Stimulated activated CD4-positive, alpha-beta T cell treated with anti-CD3 and anti-CD28 coated beads, Interleukin-15, amount 100 ng/mL, for 24 hours (primary cell): ENCODE data around the gene CA5B.
"Not testable (repeated sequence)": the region's sequence is repeated elsewhere in the genome, so short reads cannot be mapped to it uniquely, and the experiment has no call there.

Experiments used
- DNase-seq: peaks from one replicate; pipeline ENCODE4 v3.0.0-alpha.2; 2020

CA5B gene

DNA sequence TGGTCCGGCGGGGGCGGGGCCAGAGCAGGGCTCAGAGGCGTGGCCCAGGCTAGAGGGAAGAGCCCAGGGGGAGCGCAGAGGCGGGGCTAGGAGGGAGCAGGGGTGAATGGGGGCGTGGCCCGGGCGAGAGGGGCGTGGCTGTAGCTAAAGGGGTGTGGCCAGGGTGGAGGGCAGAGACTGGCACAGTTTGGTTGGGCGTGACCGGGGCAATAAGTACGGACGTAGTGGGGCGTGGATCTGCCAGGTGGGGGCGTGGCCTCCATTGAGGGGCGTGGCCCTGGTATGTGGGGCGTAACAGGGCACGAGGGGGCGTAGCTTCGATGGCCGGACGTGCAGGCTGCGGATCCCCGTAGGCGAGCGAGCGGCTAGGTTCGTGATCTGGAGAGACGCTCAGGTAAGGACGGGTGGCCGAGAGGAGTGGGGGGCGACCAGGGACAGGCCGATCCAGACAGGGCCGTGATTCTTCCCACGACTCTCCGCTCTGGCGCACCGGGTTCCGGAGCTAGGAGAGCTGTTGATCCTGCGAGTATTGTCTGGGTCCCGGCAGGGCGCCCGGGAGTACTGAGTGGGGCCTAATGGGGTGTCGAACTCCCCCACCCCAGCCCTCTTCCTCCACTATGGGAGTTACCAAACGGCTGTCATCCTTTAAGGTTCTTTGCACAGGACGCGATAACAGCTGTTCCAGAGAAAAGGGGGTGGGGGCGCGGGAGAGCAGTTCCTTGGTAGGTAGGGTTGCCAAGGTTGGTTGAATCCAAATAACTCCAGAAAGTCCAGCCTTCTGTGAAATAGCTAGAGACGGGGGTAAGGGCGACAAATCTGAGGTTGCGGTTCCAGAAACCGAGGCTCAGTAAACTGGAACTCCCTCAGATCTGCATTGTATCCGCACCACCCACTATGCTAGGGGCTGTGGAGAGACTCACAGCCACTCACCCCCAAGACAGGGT lies at the start of gene CA5B:
Gene CA5B (plus strand): TSS at position 312 of the 944 bp plus-strand sequence. CDS start 11,754 bp downstream, outside the sequence.
- DNase-seq: peak; percentile 91

GRCh38 chrX:15694941-15695451 lies 43.1 kb upstream of the CA5B start:
- DNase-seq: no peak

DNA sequence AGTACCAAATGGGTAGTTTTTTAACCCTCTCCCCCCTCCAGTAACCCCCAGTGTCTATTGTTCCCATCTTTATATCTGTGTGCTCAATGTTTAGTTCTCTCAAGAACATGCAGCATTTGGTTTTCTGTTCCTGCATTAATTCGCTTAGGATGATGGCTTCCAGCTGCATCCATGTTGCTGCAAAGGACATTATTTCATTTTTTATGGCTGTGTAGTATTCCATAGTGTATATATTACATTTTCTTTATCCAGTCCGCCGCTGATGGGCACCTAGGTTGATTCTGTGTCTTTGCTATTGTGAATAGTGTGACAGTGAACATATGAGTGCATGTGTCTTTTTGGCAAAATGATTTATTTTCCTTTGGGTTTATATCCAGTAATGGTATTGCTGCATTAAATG lies 41.6 kb upstream of the CA5B start:
- no peak for DNase-seq

GRCh38 chrX:15702488-15703371 lies 35.3 kb upstream of the CA5B start:
- no peak for DNase-seq

DNA sequence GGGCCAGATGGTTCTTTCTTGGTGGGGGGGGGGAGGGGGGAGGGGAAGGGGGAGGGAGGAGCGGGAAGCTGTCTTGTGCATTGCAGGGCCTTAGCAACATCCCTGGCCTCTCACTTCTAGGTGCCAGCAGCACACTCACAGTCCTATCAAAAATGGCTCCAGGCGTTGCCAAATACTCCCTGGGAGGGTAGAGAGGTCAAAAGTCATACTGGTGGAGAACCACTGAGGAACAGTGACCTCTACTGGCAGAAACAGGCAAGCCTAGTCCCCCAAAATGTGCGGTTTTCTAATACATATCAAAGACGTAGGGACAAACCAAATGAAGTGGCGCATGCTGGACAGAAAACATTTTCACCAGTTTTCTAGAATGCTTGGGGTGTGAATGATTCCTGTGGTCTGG lies 34.3 kb upstream of the CA5B start:
- DNase-seq: not testable (repeated sequence)

GRCh38 chrX:15704273-15704672 lies 33.8 kb upstream of the CA5B start:
- not testable (repeated sequence) for DNase-seq

GRCh38 chrX:15714529-15714928 lies 23.5 kb upstream of the CA5B start:
- DNase-seq: no peak

DNA sequence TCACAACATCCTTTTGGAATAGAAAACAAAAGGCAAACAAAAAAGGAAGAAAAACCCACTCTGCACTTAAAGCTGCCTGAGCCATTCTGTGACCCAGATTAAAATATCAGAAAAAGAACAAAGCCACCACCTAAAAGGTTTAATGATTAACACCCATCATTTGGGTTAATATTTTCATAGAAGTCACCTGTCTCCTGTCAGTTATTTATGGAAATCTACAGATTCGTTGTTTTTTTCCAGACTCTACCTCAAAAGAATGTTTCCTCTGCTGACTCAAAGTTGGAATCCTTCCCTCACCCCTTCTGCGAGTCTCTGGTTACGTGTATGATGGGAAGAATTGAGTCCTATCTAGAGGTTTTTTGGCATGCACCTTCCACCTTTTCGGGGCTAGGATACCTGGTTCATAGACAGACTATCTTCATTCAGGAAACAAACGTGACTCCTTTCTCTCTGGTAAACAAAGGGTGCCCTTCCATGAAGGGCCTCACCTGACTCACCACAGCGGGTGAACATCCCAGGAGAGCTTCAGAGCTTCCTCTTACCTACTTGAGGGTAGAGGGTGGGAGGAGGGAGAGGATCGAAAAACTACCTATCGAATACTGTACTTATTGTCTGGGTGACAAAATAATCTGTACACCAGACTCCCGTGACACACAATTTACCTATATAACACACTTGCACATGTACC lies 19.6 kb upstream of the CA5B start:
- no peak for DNase-seq

DNA sequence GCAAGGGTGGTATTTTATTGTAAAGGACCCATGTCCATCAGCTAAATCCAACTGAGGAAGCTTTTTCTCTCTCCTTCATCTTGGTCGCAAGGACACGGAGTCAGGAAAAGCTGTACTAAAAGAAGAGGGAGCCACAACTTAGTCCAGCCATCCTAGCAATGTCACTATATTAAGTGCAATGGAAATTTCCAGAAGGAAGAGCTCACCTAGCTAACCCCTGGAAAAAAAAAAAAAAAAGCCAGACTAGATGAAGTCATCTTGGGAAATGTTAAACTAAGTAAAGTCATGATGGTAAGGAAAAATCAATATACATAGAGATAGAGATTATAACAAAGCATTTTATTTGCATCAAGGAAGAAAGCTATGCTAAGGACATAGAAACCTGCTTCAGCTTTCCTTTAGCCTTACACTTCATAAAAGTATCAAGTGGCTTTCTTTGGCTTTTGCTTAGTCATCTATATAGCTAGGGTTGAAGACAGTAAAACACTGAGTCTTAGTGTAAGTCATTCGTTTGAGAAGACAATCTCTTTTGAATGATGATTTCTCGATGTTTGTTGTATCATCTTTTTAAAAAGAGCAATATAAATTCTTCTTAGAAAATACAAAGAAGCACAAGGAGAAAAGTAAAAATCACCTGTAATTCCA lies 18.6 kb upstream of the CA5B start:
- DNase-seq: no peak

DNA sequence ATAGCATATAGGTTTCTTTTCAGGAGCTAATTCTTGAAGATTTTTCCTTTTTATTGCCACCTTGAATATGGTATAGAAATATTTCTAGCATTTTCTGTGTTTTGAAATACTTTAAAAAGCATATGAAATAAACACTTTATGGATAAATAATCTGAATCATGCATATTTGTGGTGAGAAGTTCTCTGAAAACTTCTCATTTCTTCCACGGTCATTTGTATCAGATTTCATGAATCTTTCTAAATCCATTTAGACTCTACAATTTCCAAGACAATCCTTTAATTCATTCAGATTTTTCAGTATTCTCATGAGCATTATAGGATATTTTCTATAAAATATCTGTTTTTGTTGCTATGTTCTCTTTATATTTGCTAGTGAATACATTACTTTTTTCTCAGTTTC lies 16.2 kb upstream of the CA5B start:
- DNase-seq: no peak

DNA sequence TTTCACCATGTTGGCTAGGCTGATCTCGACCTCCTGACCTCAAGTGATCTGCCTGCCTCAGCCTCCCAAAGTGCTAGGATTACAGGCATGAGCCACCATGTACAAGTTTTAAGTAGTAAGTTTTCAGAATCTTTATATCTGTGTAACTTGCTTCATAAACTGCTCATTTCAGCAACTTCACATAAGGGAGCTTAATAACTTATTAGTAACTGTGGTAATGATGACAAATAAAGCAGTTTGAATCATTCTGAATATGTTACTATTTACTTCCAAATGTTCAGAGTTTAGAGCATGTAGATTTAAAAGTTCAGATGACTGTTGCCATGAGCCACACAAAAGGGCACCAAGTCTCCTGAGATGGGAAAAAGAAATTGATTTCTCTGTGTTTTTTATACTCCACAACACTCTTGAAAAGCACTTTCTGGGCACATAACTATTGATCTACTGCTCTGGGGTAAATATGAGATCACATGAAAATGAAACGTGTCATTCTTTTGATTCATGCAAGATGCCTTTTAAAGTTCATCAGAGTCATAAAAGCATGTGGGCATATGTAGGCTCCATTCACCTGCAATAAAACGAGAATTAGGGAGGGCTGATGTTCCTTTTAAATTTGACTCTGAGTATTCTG lies 14.1 kb upstream of the CA5B start:
- no peak for DNase-seq

- no peak for DNase-seq
Measured at GRCh38 chrX:15724911-15725310, 13.2 kb upstream of the CA5B start.

- not testable (repeated sequence) for DNase-seq
Measured at GRCh38 chrX:15731368-15731767, 6.7 kb upstream of the CA5B start.

- DNase-seq: no peak
Measured at GRCh38 chrX:15737190-15737958, 696 bp upstream of the CA5B start.

DNA sequence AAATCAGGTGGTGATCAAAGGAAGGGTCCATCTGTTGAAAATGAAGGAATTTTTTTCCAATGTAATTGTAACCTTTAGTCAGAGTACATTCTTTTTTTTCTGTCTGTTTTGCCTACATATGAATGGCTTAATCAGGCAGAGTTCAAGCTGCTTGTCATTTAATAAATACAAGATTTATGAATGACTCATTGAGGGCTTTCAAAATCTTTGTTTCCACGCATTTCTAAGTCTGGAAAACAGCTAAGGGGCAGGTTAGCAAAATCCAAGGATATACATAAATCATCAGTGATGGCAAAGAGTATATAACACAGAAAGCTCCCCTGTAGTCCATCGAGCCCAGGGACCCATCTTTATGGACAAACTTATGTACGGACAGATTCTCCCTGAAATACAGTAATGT lies 1.8 kb downstream of the CA5B start:
- no peak for DNase-seq

DNA sequence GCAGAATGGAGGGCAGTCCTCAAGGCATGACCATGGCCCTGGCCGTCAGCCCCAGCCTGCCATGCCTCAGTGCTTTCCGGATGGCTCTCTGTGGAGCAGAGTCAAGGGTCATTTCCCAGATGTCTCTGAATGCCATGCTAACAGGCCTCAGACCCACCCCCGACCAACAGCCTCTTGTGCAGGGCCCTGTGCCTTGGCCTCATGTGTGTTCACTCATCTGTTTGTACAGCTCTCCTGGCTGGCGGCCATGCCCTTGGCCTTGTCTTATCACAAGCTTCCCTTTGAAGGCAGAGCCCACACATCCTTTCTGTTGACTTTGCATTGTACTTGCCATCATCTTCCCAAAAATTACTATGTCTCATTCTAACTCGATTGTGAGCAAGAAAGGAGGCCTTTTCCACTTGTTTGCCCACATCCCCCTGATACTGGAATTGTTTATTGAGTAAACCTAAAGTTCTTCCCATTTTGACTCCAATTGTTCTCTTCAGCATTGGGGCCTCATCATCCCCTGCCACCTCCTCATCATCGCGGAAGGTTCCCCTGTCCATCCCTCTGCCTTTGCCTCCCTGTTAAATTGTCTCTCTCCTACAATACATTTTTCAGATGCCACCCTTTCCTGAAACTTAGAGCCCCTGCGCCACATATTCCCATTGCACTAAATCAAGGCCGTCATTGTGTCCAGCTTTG lies 6.3 kb downstream of the CA5B start:
- no peak for DNase-seq

DNA sequence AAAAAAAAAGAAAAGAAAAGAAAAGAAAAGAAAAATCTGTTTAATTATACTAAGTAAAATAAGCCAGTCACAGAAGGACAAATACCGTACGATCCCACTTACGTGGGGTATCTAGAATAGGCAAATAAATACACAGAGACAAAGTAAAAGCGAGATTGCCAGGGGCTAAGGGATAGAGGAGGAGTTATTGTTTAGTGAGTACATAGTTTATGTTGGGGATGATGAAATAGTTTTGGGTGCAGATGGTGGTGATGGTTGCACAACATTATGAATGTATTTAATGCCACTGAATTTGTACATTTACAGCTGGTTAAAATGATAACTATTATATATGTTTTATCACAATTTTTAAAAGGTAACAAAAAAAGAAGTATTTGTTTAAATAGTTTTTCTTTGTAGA lies 7.1 kb downstream of the CA5B start:
- DNase-seq: no peak

DNA sequence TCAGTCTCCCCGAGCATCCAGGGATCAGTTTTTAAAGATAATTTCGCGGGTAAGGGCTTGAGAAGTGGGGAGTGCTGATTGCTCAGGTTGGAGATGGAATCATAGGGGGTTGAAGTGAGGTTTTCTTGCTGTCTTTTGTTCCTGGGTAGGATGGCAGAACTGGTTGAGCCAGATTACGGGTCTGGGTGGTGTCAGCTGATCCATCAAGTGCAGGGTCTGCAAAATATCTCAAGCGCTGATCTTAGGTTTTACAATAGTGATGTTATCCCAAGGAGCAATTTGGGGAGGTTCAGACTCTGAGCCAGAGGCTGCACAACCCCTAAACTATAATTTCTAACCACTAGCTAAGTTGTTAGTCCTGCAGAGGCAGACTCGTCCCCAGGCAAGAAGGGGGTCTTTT lies 8.6 kb downstream of the CA5B start:
- DNase-seq: not testable (repeated sequence)

GRCh38 chrX:15747626-15748173 lies 9.6 kb downstream of the CA5B start:
- DNase-seq: no peak

- DNase-seq: no peak
Measured at GRCh38 chrX:15748841-15749240, 10.8 kb downstream of the CA5B start.
